Measurements from ENCODE around the gene COL17A1.

GRCh38 chr10:104120903-104121484 is 35.3 kb upstream of the COL17A1 start:
- TF ChIP-seq, protein P1, sequence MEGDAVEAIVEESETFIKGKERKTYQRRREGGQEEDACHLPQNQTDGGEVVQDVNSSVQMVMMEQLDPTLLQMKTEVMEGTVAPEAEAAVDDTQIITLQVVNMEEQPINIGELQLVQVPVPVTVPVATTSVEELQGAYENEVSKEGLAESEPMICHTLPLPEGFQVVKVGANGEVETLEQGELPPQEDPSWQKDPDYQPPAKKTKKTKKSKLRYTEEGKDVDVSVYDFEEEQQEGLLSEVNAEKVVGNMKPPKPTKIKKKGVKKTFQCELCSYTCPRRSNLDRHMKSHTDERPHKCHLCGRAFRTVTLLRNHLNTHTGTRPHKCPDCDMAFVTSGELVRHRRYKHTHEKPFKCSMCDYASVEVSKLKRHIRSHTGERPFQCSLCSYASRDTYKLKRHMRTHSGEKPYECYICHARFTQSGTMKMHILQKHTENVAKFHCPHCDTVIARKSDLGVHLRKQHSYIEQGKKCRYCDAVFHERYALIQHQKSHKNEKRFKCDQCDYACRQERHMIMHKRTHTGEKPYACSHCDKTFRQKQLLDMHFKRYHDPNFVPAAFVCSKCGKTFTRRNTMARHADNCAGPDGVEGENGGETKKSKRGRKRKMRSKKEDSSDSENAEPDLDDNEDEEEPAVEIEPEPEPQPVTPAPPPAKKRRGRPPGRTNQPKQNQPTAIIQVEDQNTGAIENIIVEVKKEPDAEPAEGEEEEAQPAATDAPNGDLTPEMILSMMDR (IDR thresholded peaks at IDR 0.05 in 4 of 5, conservative IDR thresholded peaks at IDR 0.05 in 1 of 5) = no peak
- TF ChIP-seq POLR2A (IDR thresholded peaks at IDR 0.05) = no peak
